T-helper 2 cell (primary cell): ENCODE results near the gene SORCS2.
A peak's percentile ranks its signal among the peaks of the same experiment; 100 is the strongest.

Source experiments
- DNase-seq, 5 experiments: peaks; one replicate each; pipeline versions ENCODE4 v3.0.0 to v3.0.0-alpha.2; 2012 to 2022

Gene SORCS2

GRCh38 chr4:7647600-7648543 is 455.5 kb downstream of the SORCS2 start:
- DNase-seq = no peak

- DNase-seq = no peak
Measured at GRCh38 chr4:7648544-7649395, 456.4 kb downstream of the SORCS2 start.

GRCh38 chr4:7649411-7649740 is 457.0 kb downstream of the SORCS2 start:
- DNase-seq = no peak

- peak in 2 of 5 experiments; percentile 83 to 91 for DNase-seq
Measured at GRCh38 chr4:7649741-7650531, 457.6 kb downstream of the SORCS2 start.

- peak in 1 of 5 experiments; percentile 42 for DNase-seq
Measured at GRCh38 chr4:7650606-7651385, 458.5 kb downstream of the SORCS2 start.

- no peak for DNase-seq
Measured at GRCh38 chr4:7651461-7651921, 459.2 kb downstream of the SORCS2 start.

GRCh38 chr4:7652006-7652405 is 459.7 kb downstream of the SORCS2 start:
- no peak for DNase-seq

- DNase-seq = peak in 2 of 5 experiments; percentile 34 to 39
Measured at GRCh38 chr4:7652451-7652881, 460.1 kb downstream of the SORCS2 start.

- DNase-seq = no peak
Measured at GRCh38 chr4:7652906-7653305, 460.6 kb downstream of the SORCS2 start.

GRCh38 chr4:7653510-7654369 is 461.4 kb downstream of the SORCS2 start:
- DNase-seq = no peak

- no peak for DNase-seq
Measured at GRCh38 chr4:7654550-7655445, 462.5 kb downstream of the SORCS2 start.

GRCh38 chr4:7655511-7656243 is 463.3 kb downstream of the SORCS2 start:
- no peak for DNase-seq

- DNase-seq = no peak
Measured at GRCh38 chr4:7656244-7656800, 464.0 kb downstream of the SORCS2 start.

- no peak for DNase-seq
Measured at GRCh38 chr4:7657545-7658297, 465.4 kb downstream of the SORCS2 start.

GRCh38 chr4:7658341-7659204 is 466.2 kb downstream of the SORCS2 start:
- no peak for DNase-seq

- no peak for DNase-seq
Measured at GRCh38 chr4:7659429-7660175, 467.3 kb downstream of the SORCS2 start.
